Naive thymus-derived CD4-positive, alpha-beta T cell (primary cell): Measurements from ENCODE around the gene TENM4. TPM values are rescaled to one million over a fixed set of nuclear protein-coding genes. Genes with fewer than 3 reads are reported as not detected.

ENCODE experiments used
- ATAC-seq: fragments of 150-1000 bp; cut with Tn5 transposase; 2 replicates; pipeline ENCODE4 v1.10.0; 2021; ENCODE audit warnings: mild to moderate bottlenecking, moderate library complexity
- CTCF ChIA-PET: fragments of 350-600 bp; sonication (Branson Sonifier 250); formaldehyde crosslinking; loops from one replicate; lab custom pipeline; 2021; ENCODE audit warnings: antibody characterized with exemption; lab: Charles Lee
- POLR2A ChIA-PET: fragments of 350-600 bp; sonication (Branson Sonifier 250); formaldehyde crosslinking; loops from one replicate; lab custom pipeline; 2021; ENCODE audit warnings: antibody characterized with exemption, inconsistent platforms; lab: Charles Lee
- DNase-seq, 9 donors: peaks; one replicate each; pipeline versions ENCODE4 v3.0.0 to v3.0.0-alpha.2; 2020 to 2022; ENCODE audit warnings: mixed read lengths in 1 of 9
- H3K27ac ChIP-seq: one replicate; pipeline ENCODE4 v1.7.0; 2013; ENCODE audit warnings: mild to moderate bottlenecking, low read depth, low read length, moderate library complexity
- H3K27me3 ChIP-seq, 2 donors: one replicate each; pipeline ENCODE4 v1.7.0; 2013; ENCODE audit warnings: low read length in 2 of 2, mild to moderate bottlenecking in 2 of 2, moderate library complexity in 2 of 2; ENCODE audit not compliant: control insufficient read depth in 2 of 2, insufficient read depth in 2 of 2
- H3K36me3 ChIP-seq, 3 experiments: 1 replicate in 2 of 3; 2 replicates in 1 of 3; pipeline ENCODE4 v1.7.0; 2013; ENCODE audit warnings: low read length in 3 of 3, mild to moderate bottlenecking in 3 of 3, moderate library complexity in 1 of 3; ENCODE audit not compliant: insufficient read depth in 3 of 3, control insufficient read depth in 2 of 3
- H3K4me1 ChIP-seq, 2 donors: one replicate each; pipeline ENCODE4 v1.7.0; 2013; ENCODE audit warnings: low read length in 2 of 2, mild to moderate bottlenecking in 2 of 2, moderate library complexity in 1 of 2; ENCODE audit not compliant: control insufficient read depth in 2 of 2, insufficient read depth in 2 of 2
- H3K4me3 ChIP-seq: 2 replicates; pipeline ENCODE4 v1.7.0; 2013; ENCODE audit warnings: mild to moderate bottlenecking, low read length
- H3K9me3 ChIP-seq, 3 experiments: 1 replicate in 2 of 3; 2 replicates in 1 of 3; pipeline ENCODE4 v1.7.0; 2013; ENCODE audit warnings: low read length in 3 of 3; ENCODE audit not compliant: control insufficient read depth in 2 of 3
- H3K27ac Mint-ChIP-seq, 9 donors: one replicate each; pipeline ENCODE4 v1.8.0; 2020 to 2022; ENCODE audit warnings: mixed read lengths in 9 of 9, mild to moderate bottlenecking in 8 of 9, moderate library complexity in 5 of 9, inconsistent platforms in 2 of 9
- H3K27me3 Mint-ChIP-seq, 5 donors: one replicate each; pipeline ENCODE4 v1.8.0; 2021 to 2022; ENCODE audit warnings: mixed read lengths in 5 of 5, mild to moderate bottlenecking in 1 of 5
- H3K36me3 Mint-ChIP-seq, 5 donors: one replicate each; pipeline ENCODE4 v1.8.0; 2020 to 2022; ENCODE audit warnings: mixed read lengths in 5 of 5, mild to moderate bottlenecking in 3 of 5, inconsistent platforms in 1 of 5
- H3K4me1 Mint-ChIP-seq, 7 donors: one replicate each; pipeline ENCODE4 v1.8.0; 2020 to 2022; ENCODE audit warnings: mixed read lengths in 7 of 7, mild to moderate bottlenecking in 3 of 7, inconsistent platforms in 1 of 7
- H3K4me3 Mint-ChIP-seq, 10 donors: one replicate each; pipeline ENCODE4 v1.8.0; 2020 to 2022; ENCODE audit warnings: mild to moderate bottlenecking in 10 of 10, mixed read lengths in 10 of 10, moderate library complexity in 6 of 10, inconsistent platforms in 2 of 10
- H3K9me3 Mint-ChIP-seq, 11 donors: one replicate each; pipeline ENCODE4 v1.8.0; 2020 to 2022; ENCODE audit warnings: mixed read lengths in 11 of 11, mild to moderate bottlenecking in 4 of 11, inconsistent platforms in 1 of 11, moderate library complexity in 1 of 11
- intact Hi-C, 2 donors: fragments of 100-400 bp; cut with micrococcal nuclease; formaldehyde crosslinking; loops; one replicate each; pipeline ENCODE4 v1.15.1; 2023
- polyA plus RNA-seq, 2 donors: library from polyadenylated mRNA; unstranded; fragments of 300-500 nt; fragmentation: Illumina TruSeq; gene quantifications; one replicate each; pipeline ENCODE4 v1.2.3, GENCODE V29; 2021
- total RNA-seq, 6 experiments: library from RNA in 5 of 6; stranded (reverse) in 5 of 6; gene quantifications; 1 replicate in 5 of 6; 2 replicates in 1 of 6; pipeline ENCODE4 v1.2.3 and lab custom pipeline; 2021 to 2026

TENM4 gene
- total and polyA plus RNA-seq, 7 experiments from 2014 or later, result 0.32 to 0.47 TPM; not detected in 5

- H3K36me3 Mint-ChIP-seq, result no peaks in the 10 kb centered on the region
- no peak for DNase-seq
- no peaks in the 10 kb centered on the region for H3K36me3 ChIP-seq
- H3K4me3 ChIP-seq, result no peak overlapping the region
- no peak for ATAC-seq
- no peak overlapping the region for H3K27ac ChIP-seq
- H3K27me3 Mint-ChIP-seq, result peaks cover 2 to 14% (median 11%) of the 10 kb centered on the region in 5 donors
- H3K27ac Mint-ChIP-seq, result no peak overlapping the region
- intact Hi-C loops, result no loop called here
- POLR2A ChIA-PET, result no interaction called here
- no peaks in the 10 kb centered on the region for H3K9me3 Mint-ChIP-seq
- H3K4me1 ChIP-seq, result no peaks in the 10 kb centered on the region
- no peaks in the 10 kb centered on the region for H3K9me3 ChIP-seq
- H3K4me1 Mint-ChIP-seq, result peaks cover 0 to 3% (median 0%) of the 10 kb centered on the region in 7 donors
- H3K4me3 Mint-ChIP-seq, result no peak overlapping the region
- no peaks in the 10 kb centered on the region for H3K27me3 ChIP-seq
- CTCF ChIA-PET, result no interaction called here
These were observed 370.3 kb downstream of the TENM4 start for GRCh38 chr11:79070518-79070917.

DNA sequence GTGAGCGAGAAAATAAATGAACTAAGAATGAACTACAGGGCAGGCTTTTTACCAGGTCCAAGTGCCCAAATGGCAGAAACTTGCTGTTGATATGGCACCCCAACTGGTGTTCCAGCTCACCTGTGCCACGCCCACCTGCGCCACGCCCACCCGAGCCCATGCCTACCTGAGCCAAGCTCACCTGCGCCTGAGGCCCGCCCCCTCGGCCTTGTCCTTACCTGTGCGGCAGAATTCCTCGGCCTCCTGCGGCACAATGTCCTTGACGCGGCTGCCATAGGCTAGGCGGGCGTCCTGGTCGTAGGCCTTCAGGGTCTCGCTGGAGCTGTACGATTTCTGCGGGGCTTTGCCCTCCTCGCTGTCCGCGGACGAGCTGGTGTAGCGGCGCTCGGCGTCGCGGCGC, 371.3 kb downstream of the TENM4 start:
- DNase-seq (no peak), ATAC-seq (no peak)
- Histone ChIP-seq H3K4me1 (no peaks in the 10 kb centered on the region), H3K4me3 (no peak overlapping the region), H3K27me3 (no peaks in the 10 kb centered on the region), H3K9me3 (no peaks in the 10 kb centered on the region), H3K36me3 (no peaks in the 10 kb centered on the region), H3K27ac (no peak overlapping the region)
- ChIA-PET CTCF (no interaction called here), POLR2A (no interaction called here)
- no peaks in the 10 kb centered on the region for H3K9me3 Mint-ChIP-seq
- H3K36me3 Mint-ChIP-seq, result no peaks in the 10 kb centered on the region
- no peak overlapping the region for H3K4me3 Mint-ChIP-seq
- H3K4me1 Mint-ChIP-seq, result peaks cover 0 to 3% (median 0%) of the 10 kb centered on the region in 7 donors
- no peak overlapping the region for H3K27ac Mint-ChIP-seq
- peaks cover 2 to 14% (median 11%) of the 10 kb centered on the region in 5 donors for H3K27me3 Mint-ChIP-seq
- intact Hi-C loops, result no loop called here

DNA sequence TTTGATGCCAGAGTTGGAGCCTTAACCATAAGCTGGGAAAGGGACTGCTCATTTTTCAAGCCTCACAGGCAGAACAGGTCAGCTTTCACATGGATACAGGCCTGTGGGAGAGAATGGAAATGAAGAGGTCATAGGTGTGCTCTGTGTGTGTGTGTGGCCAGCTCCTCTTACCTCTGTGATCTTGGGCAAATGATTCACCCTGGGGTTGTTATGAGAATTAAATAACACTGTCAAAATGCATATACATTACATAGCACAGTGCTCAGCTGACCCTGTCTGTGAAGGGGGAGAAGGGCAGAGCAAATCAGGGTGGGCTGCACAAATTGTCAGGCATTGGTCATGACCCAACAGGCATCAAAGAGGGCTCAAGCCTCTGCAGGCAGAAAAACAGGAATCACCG, 372.5 kb downstream of the TENM4 start:
- ChIA-PET POLR2A (no interaction called here), CTCF (no interaction called here)
- Histone ChIP-seq H3K36me3 (no peaks in the 10 kb centered on the region), H3K27ac (no peak overlapping the region), H3K9me3 (no peaks in the 10 kb centered on the region), H3K4me1 (no peaks in the 10 kb centered on the region), H3K27me3 (no peaks in the 10 kb centered on the region), H3K4me3 (no peak overlapping the region)
- no peaks in the 10 kb centered on the region for H3K9me3 Mint-ChIP-seq
- H3K4me3 Mint-ChIP-seq, result no peak overlapping the region
- peaks cover 0 to 3% (median 0%) of the 10 kb centered on the region in 7 donors for H3K4me1 Mint-ChIP-seq
- H3K27me3 Mint-ChIP-seq, result peaks cover 2 to 14% (median 11%) of the 10 kb centered on the region in 5 donors
- ATAC-seq (no peak), DNase-seq (no peak)
- no peaks in the 10 kb centered on the region for H3K36me3 Mint-ChIP-seq
- H3K27ac Mint-ChIP-seq, result no peak overlapping the region
- intact Hi-C loops, result no loop called here

GRCh38 chr11:79067352-79067679, 373.5 kb downstream of the TENM4 start:
- Histone ChIP-seq H3K27me3 (no peaks in the 10 kb centered on the region), H3K27ac (no peak overlapping the region), H3K4me1 (no peaks in the 10 kb centered on the region), H3K4me3 (no peak overlapping the region), H3K9me3 (no peaks in the 10 kb centered on the region), H3K36me3 (no peaks in the 10 kb centered on the region)
- H3K27me3 Mint-ChIP-seq, result peaks cover 2 to 14% (median 11%) of the 10 kb centered on the region in 5 donors
- intact Hi-C loops, result no loop called here
- DNase-seq (no peak), ATAC-seq (no peak)
- H3K36me3 Mint-ChIP-seq, result no peaks in the 10 kb centered on the region
- H3K4me1 Mint-ChIP-seq, result peaks cover 0 to 3% (median 0%) of the 10 kb centered on the region in 7 donors
- no peak overlapping the region for H3K4me3 Mint-ChIP-seq
- ChIA-PET CTCF (no interaction called here), POLR2A (no interaction called here)
- no peak overlapping the region for H3K27ac Mint-ChIP-seq
- no peaks in the 10 kb centered on the region for H3K9me3 Mint-ChIP-seq

- no peak overlapping the region for H3K4me3 Mint-ChIP-seq
- H3K4me1 ChIP-seq, result no peaks in the 10 kb centered on the region
- no peaks in the 10 kb centered on the region for H3K36me3 ChIP-seq
- H3K36me3 Mint-ChIP-seq, result no peaks in the 10 kb centered on the region
- peaks cover 0 to 3% (median 0%) of the 10 kb centered on the region in 7 donors for H3K4me1 Mint-ChIP-seq
- no peak overlapping the region for H3K4me3 ChIP-seq
- H3K27ac Mint-ChIP-seq, result no peak overlapping the region
- POLR2A ChIA-PET, result no interaction called here
- H3K27me3 ChIP-seq, result no peaks in the 10 kb centered on the region
- H3K27ac ChIP-seq, result no peak overlapping the region
- DNase-seq (no peak), ATAC-seq (no peak)
- H3K9me3 ChIP-seq, result no peaks in the 10 kb centered on the region
- no peaks in the 10 kb centered on the region for H3K9me3 Mint-ChIP-seq
- peaks cover 2 to 14% (median 11%) of the 10 kb centered on the region in 5 donors for H3K27me3 Mint-ChIP-seq
- intact Hi-C loops, result no loop called here
- CTCF ChIA-PET, result no interaction called here
These were observed 374.1 kb downstream of the TENM4 start for GRCh38 chr11:79066456-79067351.

DNA sequence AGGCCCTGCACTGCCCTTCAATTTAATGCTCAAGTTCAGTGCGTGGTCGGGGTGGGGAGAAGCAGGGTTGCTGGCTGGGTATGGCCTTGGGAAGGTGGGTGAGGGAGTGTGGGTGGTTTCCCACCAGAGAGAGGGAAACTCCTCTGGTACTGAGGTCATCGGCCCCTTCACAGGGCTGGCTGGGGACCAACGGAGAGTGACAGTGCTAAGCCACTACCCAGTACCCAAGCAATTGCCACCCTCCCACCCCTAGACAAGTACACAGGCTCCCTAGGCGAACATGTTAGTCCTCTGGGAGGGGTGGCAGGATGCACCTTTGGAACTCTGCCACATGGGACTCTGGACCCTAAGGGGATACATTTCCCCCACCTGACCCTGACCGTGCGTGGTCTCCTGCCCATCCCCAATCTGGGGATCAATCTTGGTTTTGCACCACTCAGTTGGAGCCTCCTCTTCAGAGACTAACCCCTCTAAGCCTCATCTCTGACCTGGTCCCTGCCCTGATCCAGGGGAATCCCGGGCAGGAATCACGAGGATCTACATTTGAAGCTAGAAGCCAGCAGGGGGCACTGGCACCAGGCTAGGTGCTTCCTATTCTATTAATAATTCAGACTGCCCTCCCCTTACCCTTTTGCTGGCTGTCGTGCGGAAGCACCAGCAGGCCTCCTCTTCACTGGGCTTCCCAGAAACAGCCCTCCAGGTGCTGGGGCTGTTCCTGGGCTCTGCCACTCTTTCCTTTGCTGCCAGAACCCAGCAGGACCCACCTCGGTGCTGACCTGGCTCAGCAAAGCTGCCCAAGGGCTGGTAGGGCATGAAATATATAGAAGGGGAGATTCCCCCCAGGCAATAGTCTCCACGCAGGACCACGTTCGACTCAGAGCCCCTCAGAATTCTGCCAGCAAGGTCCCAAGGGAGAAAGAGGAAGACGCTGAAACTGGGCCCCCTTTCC, 377.7 kb downstream of the TENM4 start:
- intact Hi-C loops, result no loop called here

More for the DNA sequence above, 377.7 kb downstream of the TENM4 start:
- peaks cover 0 to 13% (median 5%) of the 10 kb centered on the region in 5 donors for H3K27me3 Mint-ChIP-seq
- DNase-seq, result no peak
- H3K27ac ChIP-seq, result no peak overlapping the region
- no peaks in the 10 kb centered on the region for H3K9me3 ChIP-seq
- H3K36me3 ChIP-seq, result no peaks in the 10 kb centered on the region
- POLR2A ChIA-PET, result no interaction called here
- ATAC-seq, result no peak
- no peaks in the 10 kb centered on the region for H3K36me3 Mint-ChIP-seq
- H3K27ac Mint-ChIP-seq, result peak overlapping the region in 1 of 9 donors; percentile 67
- CTCF ChIA-PET, result no interaction called here
- H3K4me1 Mint-ChIP-seq, result peaks cover 0 to 3% (median 0%) of the 10 kb centered on the region in 7 donors
- H3K4me3 ChIP-seq, result no peak overlapping the region
- H3K9me3 Mint-ChIP-seq, result peaks cover 0 to 2% (median 0%) of the 10 kb centered on the region in 11 donors
- no peak overlapping the region for H3K4me3 Mint-ChIP-seq
- H3K4me1 ChIP-seq, result no peaks in the 10 kb centered on the region
- no peaks in the 10 kb centered on the region for H3K27me3 ChIP-seq
